HG02885 (cell line): ENCODE measurements around the gene KRT77.
"Not testable (repeated sequence)": the region's sequence is repeated elsewhere in the genome, so short reads cannot be mapped to it uniquely, and the experiment has no call there.

Source experiments
- ATAC-seq: cut with Tn5 transposase; IDR thresholded peaks from one replicate; pipeline ENCODE4 v1.9.1; 2021; ENCODE audit warnings: mild to moderate bottlenecking; ENCODE audit not compliant: unreplicated experiment, poor library complexity

KRT77 gene

GRCh38 chr12:52703424-52703823 lies at the start of gene KRT77:
Gene KRT77, minus strand, starts transcription at chr12:52703524. Its CDS starts 90 bp downstream, at chr12:52703434.
- no peak for ATAC-seq

- no peak for ATAC-seq
These were observed 49.2 kb upstream of the KRT77 start for GRCh38 chr12:52752516-52752915.

GRCh38 chr12:52751795-52752194 lies 48.5 kb upstream of the KRT77 start:
- no peak for ATAC-seq

GRCh38 chr12:52750532-52750931 lies 47.2 kb upstream of the KRT77 start:
- not testable (repeated sequence) for ATAC-seq

GRCh38 chr12:52749827-52750226 lies 46.5 kb upstream of the KRT77 start:
- no peak for ATAC-seq

GRCh38 chr12:52748578-52748977 lies 45.3 kb upstream of the KRT77 start:
- no peak for ATAC-seq

- ATAC-seq: no peak
These were observed 42.2 kb upstream of the KRT77 start for GRCh38 chr12:52745554-52745953.

GRCh38 chr12:52744493-52745156 lies 41.3 kb upstream of the KRT77 start:
- ATAC-seq: no peak

- no peak for ATAC-seq
These were observed 39.6 kb upstream of the KRT77 start for GRCh38 chr12:52742822-52743457.

- ATAC-seq: no peak
These were observed 38.9 kb upstream of the KRT77 start for GRCh38 chr12:52742196-52742580.

- no peak for ATAC-seq
These were observed 38.3 kb upstream of the KRT77 start for GRCh38 chr12:52741375-52742195.

GRCh38 chr12:52740584-52740983 lies 37.3 kb upstream of the KRT77 start:
- no peak for ATAC-seq

GRCh38 chr12:52739963-52740362 lies 36.6 kb upstream of the KRT77 start:
- no peak for ATAC-seq

- ATAC-seq: no peak
These were observed 32.7 kb upstream of the KRT77 start for GRCh38 chr12:52735816-52736632.

GRCh38 chr12:52735106-52735505 lies 31.8 kb upstream of the KRT77 start:
- ATAC-seq: no peak

GRCh38 chr12:52730793-52731192 lies 27.5 kb upstream of the KRT77 start:
- no peak for ATAC-seq

GRCh38 chr12:52730383-52730782 lies 27.1 kb upstream of the KRT77 start:
- ATAC-seq: no peak

- no peak for ATAC-seq
These were observed 25.8 kb upstream of the KRT77 start for GRCh38 chr12:52729147-52729546.

GRCh38 chr12:52728374-52728773 lies 25.1 kb upstream of the KRT77 start:
- no peak for ATAC-seq

- no peak for ATAC-seq
These were observed 23.7 kb upstream of the KRT77 start for GRCh38 chr12:52727037-52727436.
